ENCODE data around the gene NPDC1.

NPDC1 gene

GRCh38 chr9:137044037-137044436 lies 1.9 kb downstream of the NPDC1 start:
- H3K4me3 ChIP-seq (ENCODE audit: low read depth, low read length), result no peak overlapping the region
- H3K27ac ChIP-seq, result peak overlapping the region; percentile 57
- no peaks in the 10 kb centered on the region for H3K36me3 ChIP-seq (ENCODE audit: control insufficient read depth, insufficient read depth, low read length)

GRCh38 chr9:137042751-137043727 lies 2.9 kb downstream of the NPDC1 start:
- Histone ChIP-seq H3K36me3 (ENCODE audit: control insufficient read depth, insufficient read depth, low read length) (no peaks in the 10 kb centered on the region), H3K4me2 (ENCODE audit: low read length) (no peak overlapping the region), H3K27me3 (ENCODE audit: control insufficient read depth, insufficient read depth, low read length) (no peaks in the 10 kb centered on the region), H3K27ac (peak overlapping the region; percentile 57), H3K4me1 (peaks cover 2% of the 10 kb centered on the region), H3K9ac (no peak overlapping the region), H2AFZ (no peak overlapping the region), H3K79me2 (no peaks in the 10 kb centered on the region), H3K4me3 (ENCODE audit: low read depth, low read length) (no peak overlapping the region), H3K9me3 (ENCODE audit: control insufficient read depth, low read length) (no peaks in the 10 kb centered on the region)
- no peak for TF ChIP-seq CTCF (IDR thresholded peaks at IDR 0.05)

More at GRCh38 chr9:137044037-137044436, 1.9 kb downstream of the NPDC1 start:
- Histone ChIP-seq H3K4me1 (peaks cover 2% of the 10 kb centered on the region), H2AFZ (no peak overlapping the region), H3K4me2 (ENCODE audit: low read length) (peak overlapping the region; percentile 85), H3K27me3 (ENCODE audit: control insufficient read depth, insufficient read depth, low read length) (no peaks in the 10 kb centered on the region), H3K9ac (no peak overlapping the region), H3K9me3 (ENCODE audit: control insufficient read depth, low read length) (no peaks in the 10 kb centered on the region), H3K79me2 (no peaks in the 10 kb centered on the region)
- TF ChIP-seq CTCF (IDR thresholded peaks at IDR 0.05), result no peak

- no peaks in the 10 kb centered on the region for H3K9me3 ChIP-seq (ENCODE audit: control insufficient read depth, low read length)
- TF ChIP-seq CTCF (IDR thresholded peaks at IDR 0.05), result no peak
- peak overlapping the region; percentile 19 for H3K27ac ChIP-seq
- no peaks in the 10 kb centered on the region for H3K36me3 ChIP-seq (ENCODE audit: control insufficient read depth, insufficient read depth, low read length)
- no peaks in the 10 kb centered on the region for H3K79me2 ChIP-seq
- no peak overlapping the region for H3K4me2 ChIP-seq (ENCODE audit: low read length)
- H3K27me3 ChIP-seq (ENCODE audit: control insufficient read depth, insufficient read depth, low read length), result no peaks in the 10 kb centered on the region
- no peak overlapping the region for H2AFZ ChIP-seq
- H3K4me3 ChIP-seq (ENCODE audit: low read depth, low read length), result no peak overlapping the region
- no peak overlapping the region for H3K9ac ChIP-seq
- peaks cover 2% of the 10 kb centered on the region for H3K4me1 ChIP-seq
Observed at GRCh38 chr9:137041124-137041523, 4.9 kb downstream of the NPDC1 start.

GRCh38 chr9:137040568-137040967 lies 5.4 kb downstream of the NPDC1 start:
- Histone ChIP-seq H3K9me3 (ENCODE audit: control insufficient read depth, low read length) (no peaks in the 10 kb centered on the region), H2AFZ (no peak overlapping the region), H3K4me3 (ENCODE audit: low read depth, low read length) (no peak overlapping the region), H3K4me2 (ENCODE audit: low read length) (no peak overlapping the region), H3K9ac (no peak overlapping the region), H3K27ac (no peak overlapping the region), H3K27me3 (ENCODE audit: control insufficient read depth, insufficient read depth, low read length) (no peaks in the 10 kb centered on the region), H3K79me2 (no peaks in the 10 kb centered on the region), H3K4me1 (peaks cover 2% of the 10 kb centered on the region), H3K36me3 (ENCODE audit: control insufficient read depth, insufficient read depth, low read length) (no peaks in the 10 kb centered on the region)
- no peak for TF ChIP-seq CTCF (IDR thresholded peaks at IDR 0.05)
